GM19463 (cell line): ENCODE results near the gene DAB2IP.

Source experiments
- ATAC-seq: cut with Tn5 transposase; IDR thresholded peaks from one replicate; pipeline ENCODE4 v1.9.1; 2021; ENCODE audit warnings: mild to moderate bottlenecking, moderate library complexity; ENCODE audit not compliant: unreplicated experiment

DAB2IP gene

GRCh38 chr9:121700165-121700831, 48.9 kb downstream of the DAB2IP start:
- no peak for ATAC-seq

- no peak for ATAC-seq
Measured at GRCh38 chr9:121700832-121701419, 49.5 kb downstream of the DAB2IP start.

- ATAC-seq = no peak
Measured at GRCh38 chr9:121701736-121702261, 50.4 kb downstream of the DAB2IP start.

- no peak for ATAC-seq
Measured at GRCh38 chr9:121703014-121703734, 51.7 kb downstream of the DAB2IP start.

GRCh38 chr9:121704281-121704680, 52.8 kb downstream of the DAB2IP start:
- no peak for ATAC-seq

GRCh38 chr9:121706149-121706750, 54.8 kb downstream of the DAB2IP start:
- no peak for ATAC-seq

- ATAC-seq = peak; percentile 97
Measured at GRCh38 chr9:121707477-121708424, 56.3 kb downstream of the DAB2IP start.

GRCh38 chr9:121708768-121709488, 57.5 kb downstream of the DAB2IP start:
- ATAC-seq = no peak

- no peak for ATAC-seq
Measured at GRCh38 chr9:121709798-121710197, 58.4 kb downstream of the DAB2IP start.

GRCh38 chr9:121711281-121711680, 59.8 kb downstream of the DAB2IP start:
- no peak for ATAC-seq

GRCh38 chr9:121711797-121712196, 60.4 kb downstream of the DAB2IP start:
- no peak for ATAC-seq

- no peak for ATAC-seq
Measured at GRCh38 chr9:121713400-121714070, 62.1 kb downstream of the DAB2IP start.

GRCh38 chr9:121714075-121714705, 62.8 kb downstream of the DAB2IP start:
- ATAC-seq = no peak

- ATAC-seq = no peak
Measured at GRCh38 chr9:121714873-121715272, 63.4 kb downstream of the DAB2IP start.

- ATAC-seq = no peak
Measured at GRCh38 chr9:121717141-121717991, 65.9 kb downstream of the DAB2IP start.

- no peak for ATAC-seq
Measured at GRCh38 chr9:121718084-121718483, 66.7 kb downstream of the DAB2IP start.

GRCh38 chr9:121718501-121718900, 67.1 kb downstream of the DAB2IP start:
- ATAC-seq = no peak
